NB4 (cell line): ENCODE data around the gene DLX1.

Experiments
- MAX ChIP-seq: IDR thresholded peaks from 2 replicates; pipeline ENCODE4 v1.6.1; 2011; ENCODE audit warnings: low read depth, low read length
- MYC ChIP-seq: IDR thresholded peaks from 2 replicates; pipeline ENCODE4 v1.6.1; 2011; ENCODE audit warnings: low read depth, low read length
- POLR2A ChIP-seq: IDR thresholded peaks from 2 replicates; pipeline ENCODE4 v1.6.1; 2011; ENCODE audit warnings: mild to moderate bottlenecking; ENCODE audit not compliant: insufficient read length; ENCODE audit errors: extremely low read depth
- TF ChIP-seq, protein P1 (sequence below): IDR thresholded peaks from one replicate; pipeline ENCODE4 v1.5.1; 2012; ENCODE audit warnings: low read depth, low read length

DNA sequence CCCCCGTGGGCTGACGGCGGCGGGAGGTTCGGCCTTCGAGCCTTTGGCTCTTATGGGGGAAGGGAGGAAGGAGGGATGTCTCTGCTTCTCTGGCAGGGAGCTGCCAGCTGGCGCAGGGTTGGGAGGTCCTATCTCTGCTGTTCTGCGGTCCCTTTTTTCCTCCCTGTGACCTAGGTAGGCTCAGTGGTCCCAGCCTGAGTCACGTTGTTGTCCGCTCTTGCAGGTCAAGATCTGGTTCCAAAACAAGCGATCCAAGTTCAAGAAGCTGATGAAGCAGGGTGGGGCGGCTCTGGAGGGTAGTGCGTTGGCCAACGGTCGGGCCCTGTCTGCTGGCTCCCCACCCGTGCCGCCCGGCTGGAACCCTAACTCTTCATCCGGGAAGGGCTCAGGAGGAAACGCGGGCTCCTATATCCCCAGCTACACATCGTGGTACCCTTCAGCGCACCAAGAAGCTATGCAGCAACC is 2.5 kb downstream of the DLX1 start:
- TF ChIP-seq, protein P1, sequence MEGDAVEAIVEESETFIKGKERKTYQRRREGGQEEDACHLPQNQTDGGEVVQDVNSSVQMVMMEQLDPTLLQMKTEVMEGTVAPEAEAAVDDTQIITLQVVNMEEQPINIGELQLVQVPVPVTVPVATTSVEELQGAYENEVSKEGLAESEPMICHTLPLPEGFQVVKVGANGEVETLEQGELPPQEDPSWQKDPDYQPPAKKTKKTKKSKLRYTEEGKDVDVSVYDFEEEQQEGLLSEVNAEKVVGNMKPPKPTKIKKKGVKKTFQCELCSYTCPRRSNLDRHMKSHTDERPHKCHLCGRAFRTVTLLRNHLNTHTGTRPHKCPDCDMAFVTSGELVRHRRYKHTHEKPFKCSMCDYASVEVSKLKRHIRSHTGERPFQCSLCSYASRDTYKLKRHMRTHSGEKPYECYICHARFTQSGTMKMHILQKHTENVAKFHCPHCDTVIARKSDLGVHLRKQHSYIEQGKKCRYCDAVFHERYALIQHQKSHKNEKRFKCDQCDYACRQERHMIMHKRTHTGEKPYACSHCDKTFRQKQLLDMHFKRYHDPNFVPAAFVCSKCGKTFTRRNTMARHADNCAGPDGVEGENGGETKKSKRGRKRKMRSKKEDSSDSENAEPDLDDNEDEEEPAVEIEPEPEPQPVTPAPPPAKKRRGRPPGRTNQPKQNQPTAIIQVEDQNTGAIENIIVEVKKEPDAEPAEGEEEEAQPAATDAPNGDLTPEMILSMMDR = no peak
- TF ChIP-seq POLR2A (no peak), MAX (no peak), MYC (no peak)
